Measurements from ENCODE around the gene TKFC.
A peak's percentile ranks its signal among the peaks of the same experiment; 100 is the strongest.

Gene TKFC

DNA sequence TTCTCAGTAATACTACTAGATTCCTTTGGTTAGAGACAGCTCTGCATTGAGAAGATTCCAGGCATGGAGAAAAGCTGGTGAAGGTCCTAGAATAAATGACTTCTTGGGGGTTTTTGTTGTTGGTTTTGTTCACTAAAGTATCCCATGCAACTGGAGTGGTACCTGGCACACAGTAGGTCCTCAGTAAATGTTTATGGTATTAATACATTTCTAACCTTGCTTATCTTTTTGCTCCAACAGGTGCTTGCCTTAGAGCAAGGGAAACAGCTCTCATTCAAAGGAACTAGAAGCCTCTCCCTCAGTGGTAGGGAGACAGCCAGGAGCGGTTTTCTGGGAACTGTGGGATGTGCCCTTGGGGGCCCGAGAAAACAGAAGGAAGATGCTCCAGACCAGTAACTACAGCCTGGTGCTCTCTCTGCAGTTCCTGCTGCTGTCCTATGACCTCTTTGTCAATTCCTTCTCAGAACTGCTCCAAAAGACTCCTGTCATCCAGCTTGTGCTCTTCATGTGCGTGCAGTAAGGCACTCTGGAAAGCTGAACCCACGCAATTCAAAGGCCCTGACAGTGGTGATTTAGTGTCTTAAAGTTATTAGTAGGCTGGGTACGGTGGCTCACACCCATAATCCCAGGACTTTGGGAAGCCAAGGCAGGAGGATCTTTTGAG is 31.1 kb downstream of the TKFC start:
- Histone ChIP-seq H3K4me1 (ENCODE audit: control insufficient read depth, low read length) (peaks cover 24% of the 10 kb centered on the region), H3K27me3 (ENCODE audit: control insufficient read depth, low read length) (no peaks in the 10 kb centered on the region), H3K9me2 (replicated peaks; ENCODE audit: control insufficient read depth, low read length) (no peaks in the 10 kb centered on the region), H3K27ac (ENCODE audit: low read depth, low read length) (no peak overlapping the region), H3K4me3 (ENCODE audit: low read length) (peak overlapping the region; percentile 99; the same call in 1 of the 2 replicates), H3K4me2 (ENCODE audit: low read length) (peak overlapping the region; percentile 98), H3K36me3 (ENCODE audit: control insufficient read depth, low read length) (peaks cover 85% of the 10 kb centered on the region), H3K79me2 (ENCODE audit: control insufficient read depth, low read length) (peaks cover 60% of the 10 kb centered on the region), H3K9me3 (ENCODE audit: control insufficient read depth, insufficient read depth, low read length) (no peaks in the 10 kb centered on the region), H4K20me1 (ENCODE audit: control insufficient read depth, insufficient read depth, low read depth, low read length) (no peaks in the 10 kb centered on the region; the same call in 1 of the 2 replicates), H3F3A (ENCODE audit: control insufficient read depth, insufficient read depth) (peaks cover 17% of the 10 kb centered on the region)
- TF ChIP-seq EZH2phosphoT487 (IDR thresholded peaks at IDR 0.05; ENCODE audit: borderline replicate concordance, low read length) = no peak
- TF ChIP-seq, protein P1, sequence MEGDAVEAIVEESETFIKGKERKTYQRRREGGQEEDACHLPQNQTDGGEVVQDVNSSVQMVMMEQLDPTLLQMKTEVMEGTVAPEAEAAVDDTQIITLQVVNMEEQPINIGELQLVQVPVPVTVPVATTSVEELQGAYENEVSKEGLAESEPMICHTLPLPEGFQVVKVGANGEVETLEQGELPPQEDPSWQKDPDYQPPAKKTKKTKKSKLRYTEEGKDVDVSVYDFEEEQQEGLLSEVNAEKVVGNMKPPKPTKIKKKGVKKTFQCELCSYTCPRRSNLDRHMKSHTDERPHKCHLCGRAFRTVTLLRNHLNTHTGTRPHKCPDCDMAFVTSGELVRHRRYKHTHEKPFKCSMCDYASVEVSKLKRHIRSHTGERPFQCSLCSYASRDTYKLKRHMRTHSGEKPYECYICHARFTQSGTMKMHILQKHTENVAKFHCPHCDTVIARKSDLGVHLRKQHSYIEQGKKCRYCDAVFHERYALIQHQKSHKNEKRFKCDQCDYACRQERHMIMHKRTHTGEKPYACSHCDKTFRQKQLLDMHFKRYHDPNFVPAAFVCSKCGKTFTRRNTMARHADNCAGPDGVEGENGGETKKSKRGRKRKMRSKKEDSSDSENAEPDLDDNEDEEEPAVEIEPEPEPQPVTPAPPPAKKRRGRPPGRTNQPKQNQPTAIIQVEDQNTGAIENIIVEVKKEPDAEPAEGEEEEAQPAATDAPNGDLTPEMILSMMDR (IDR thresholded peaks at IDR 0.05; ENCODE audit: low read depth, low read length, poor library complexity, severe bottlenecking) = no peak

DNA sequence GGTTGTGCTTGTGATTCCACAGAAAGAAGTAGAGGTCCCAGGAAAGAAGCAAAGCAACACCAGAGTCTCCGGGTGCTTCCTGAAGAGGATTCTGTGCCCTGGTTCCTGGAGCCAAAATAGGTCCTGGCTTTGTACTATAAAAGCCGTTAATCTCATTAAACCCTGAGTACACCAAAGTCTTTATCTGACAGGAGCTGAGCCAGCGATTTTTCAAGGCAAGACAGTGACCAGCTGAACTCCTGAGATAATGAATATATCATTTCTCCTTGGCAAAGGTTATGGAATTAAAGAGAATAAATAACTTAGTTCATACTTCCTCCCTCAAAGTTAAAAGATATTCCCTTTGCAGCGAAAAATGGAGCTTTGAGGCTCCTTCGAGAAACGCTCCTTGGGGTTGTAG is 34.4 kb downstream of the TKFC start:
- H3K4me3 ChIP-seq (ENCODE audit: low read length) = no peak overlapping the region
- no peak overlapping the region for H3K27ac ChIP-seq (ENCODE audit: low read depth, low read length)
- H3K4me1 ChIP-seq (ENCODE audit: control insufficient read depth, low read length) = peaks cover 11% of the 10 kb centered on the region
- peaks cover 27% of the 10 kb centered on the region for H3K79me2 ChIP-seq (ENCODE audit: control insufficient read depth, low read length)
- H3K9me3 ChIP-seq (ENCODE audit: control insufficient read depth, insufficient read depth, low read length) = peaks cover 5% of the 10 kb centered on the region; the same call in 1 of the 2 replicates
- H3K27me3 ChIP-seq (ENCODE audit: control insufficient read depth, low read length) = no peaks in the 10 kb centered on the region
- TF ChIP-seq, protein P1 (IDR thresholded peaks at IDR 0.05; ENCODE audit: low read depth, low read length, poor library complexity, severe bottlenecking) = no peak
- TF ChIP-seq EZH2phosphoT487 (IDR thresholded peaks at IDR 0.05; ENCODE audit: borderline replicate concordance, low read length) = no peak
- H3K4me2 ChIP-seq (ENCODE audit: low read length) = no peak overlapping the region
- H3F3A ChIP-seq (ENCODE audit: control insufficient read depth, insufficient read depth) = 0 out of 2 replicates have a peak, but pooled peaks cover 5% of the 10 kb centered on the region
- H3K9me2 ChIP-seq (replicated peaks; ENCODE audit: control insufficient read depth, low read length) = no peaks in the 10 kb centered on the region
- H3K36me3 ChIP-seq (ENCODE audit: control insufficient read depth, low read length) = peaks cover 86% of the 10 kb centered on the region
- no peaks in the 10 kb centered on the region; the same call in 1 of the 2 replicates for H4K20me1 ChIP-seq (ENCODE audit: control insufficient read depth, insufficient read depth, low read depth, low read length)

DNA sequence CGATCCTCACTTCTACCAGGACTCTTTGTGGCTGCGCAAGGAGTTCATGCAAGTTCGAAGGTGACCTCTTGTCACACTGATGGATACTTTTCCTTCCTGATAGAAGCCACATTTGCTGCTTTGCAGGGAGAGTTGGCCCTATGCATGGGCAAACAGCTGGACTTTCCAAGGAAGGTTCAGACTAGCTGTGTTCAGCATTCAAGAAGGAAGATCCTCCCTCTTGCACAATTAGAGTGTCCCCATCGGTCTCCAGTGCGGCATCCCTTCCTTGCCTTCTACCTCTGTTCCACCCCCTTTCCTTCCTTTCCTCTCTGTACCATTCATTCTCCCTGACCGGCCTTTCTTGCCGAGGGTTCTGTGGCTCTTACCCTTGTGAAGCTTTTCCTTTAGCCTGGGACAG is 35.6 kb downstream of the TKFC start:
- no peaks in the 10 kb centered on the region for H3K9me2 ChIP-seq (replicated peaks; ENCODE audit: control insufficient read depth, low read length)
- H3K79me2 ChIP-seq (ENCODE audit: control insufficient read depth, low read length) = peaks cover 15% of the 10 kb centered on the region
- H3K9me3 ChIP-seq (ENCODE audit: control insufficient read depth, insufficient read depth, low read length) = peaks cover 5% of the 10 kb centered on the region; the same call in 1 of the 2 replicates
- H3F3A ChIP-seq (ENCODE audit: control insufficient read depth, insufficient read depth) = 0 out of 2 replicates have a peak, but pooled peaks cover 5% of the 10 kb centered on the region
- H3K27ac ChIP-seq (ENCODE audit: low read depth, low read length) = no peak overlapping the region
- peaks cover 3% of the 10 kb centered on the region for H3K4me1 ChIP-seq (ENCODE audit: control insufficient read depth, low read length)
- TF ChIP-seq, protein P1 (IDR thresholded peaks at IDR 0.05; ENCODE audit: low read depth, low read length, poor library complexity, severe bottlenecking) = no peak
- no peak for TF ChIP-seq EZH2phosphoT487 (IDR thresholded peaks at IDR 0.05; ENCODE audit: borderline replicate concordance, low read length)
- H3K36me3 ChIP-seq (ENCODE audit: control insufficient read depth, low read length) = peaks cover 83% of the 10 kb centered on the region
- no peak overlapping the region for H3K4me2 ChIP-seq (ENCODE audit: low read length)
- H3K27me3 ChIP-seq (ENCODE audit: control insufficient read depth, low read length) = no peaks in the 10 kb centered on the region
- H4K20me1 ChIP-seq (ENCODE audit: control insufficient read depth, insufficient read depth, low read depth, low read length) = no peaks in the 10 kb centered on the region; the same call in 1 of the 2 replicates
- no peak overlapping the region for H3K4me3 ChIP-seq (ENCODE audit: low read length)
